Neural progenitor cell (in vitro differentiated cells): ENCODE results near the gene FCRL2. TPM values are rescaled to one million over a fixed set of nuclear protein-coding genes. Genes with fewer than 3 reads are reported as not detected.

ENCODE experiments used
- DNase-seq: peaks from one replicate; pipeline ENCODE4 v3.0.0-alpha.2; 2016; ENCODE audit warnings: low spot score
- H2AFZ ChIP-seq: fragments of 200-600 bp; sonication (generic); replicated peaks from 2 replicates; pipeline ENCODE4 v1.6.1; 2016; ENCODE audit warnings: antibody characterized with exemption
- H3F3A ChIP-seq: fragments of 200-600 bp; sonication (generic); 2 replicates; pipeline ENCODE4 v1.6.1; 2016; ENCODE audit warnings: antibody characterized with exemption, low read depth
- H3K27ac ChIP-seq: fragments of 200-600 bp; sonication (generic); 2 replicates; pipeline ENCODE4 v1.5.1; 2016; ENCODE audit warnings: mild to moderate bottlenecking
- H3K27me3 ChIP-seq: fragments of 200-600 bp; sonication (generic); 2 replicates; pipeline ENCODE4 v1.6.1; 2016; ENCODE audit warnings: mild to moderate bottlenecking, moderate library complexity
- H3K36me3 ChIP-seq: fragments of 200-600 bp; sonication (generic); 2 replicates; pipeline ENCODE4 v1.5.1; 2016
- H3K4me1 ChIP-seq: fragments of 200-600 bp; sonication (generic); 2 replicates; pipeline ENCODE4 v1.6.1; 2016; ENCODE audit warnings: mixed run types
- H3K4me2 ChIP-seq: fragments of 200-600 bp; sonication (generic); 2 replicates; pipeline ENCODE4 v1.6.1; 2016
- H3K4me3 ChIP-seq: fragments of 200-600 bp; sonication (generic); 2 replicates; pipeline ENCODE4 v1.5.1; 2016
- H3K79me2 ChIP-seq: fragments of 200-600 bp; sonication (generic); 2 replicates; pipeline ENCODE4 v1.6.1; 2016; ENCODE audit warnings: low read depth
- H3K9ac ChIP-seq: fragments of 200-600 bp; sonication (generic); 2 replicates; pipeline ENCODE4 v1.6.1; 2016
- H3K9me3 ChIP-seq: fragments of 200-600 bp; sonication (generic); 2 replicates; pipeline ENCODE4 v1.5.1; 2016; ENCODE audit warnings: low read depth
- H4K20me1 ChIP-seq: fragments of 200-600 bp; sonication (generic); 2 replicates; pipeline ENCODE4 v1.6.1; 2016; ENCODE audit warnings: low read depth
- H3K27ac Mint-ChIP-seq: 3 replicates; pipeline ENCODE4 v1.8.0; 2021; ENCODE audit warnings: mixed read lengths
- H3K27me3 Mint-ChIP-seq: 2 replicates; pipeline ENCODE4 v1.8.0; 2022; ENCODE audit warnings: low read depth, mild to moderate bottlenecking, inconsistent platforms, moderate library complexity, mixed read lengths; ENCODE audit not compliant: insufficient read depth
- H3K36me3 Mint-ChIP-seq: 3 replicates; pipeline ENCODE4 v1.8.0; 2021; ENCODE audit warnings: mixed read lengths
- H3K4me1 Mint-ChIP-seq: 3 replicates; pipeline ENCODE4 v1.8.0; 2021; ENCODE audit warnings: mixed read lengths
- H3K4me3 Mint-ChIP-seq: 3 replicates; pipeline ENCODE4 v1.8.0; 2021; ENCODE audit warnings: mild to moderate bottlenecking, moderate library complexity, mixed read lengths
- H3K9me3 Mint-ChIP-seq: 3 replicates; pipeline ENCODE4 v1.8.0; 2020; ENCODE audit warnings: mixed read lengths
- CTCF ChIP-seq: fragments of 200-600 bp; sonication (generic); IDR thresholded peaks from 2 replicates; pipeline ENCODE4 v1.5.1; 2017; ENCODE audit warnings: antibody characterized with exemption, mild to moderate bottlenecking
- EZH2 ChIP-seq: fragments of 200-600 bp; sonication (generic); IDR thresholded peaks from 2 replicates; pipeline ENCODE4 v1.6.1; 2017; ENCODE audit warnings: antibody characterized with exemption, mild to moderate bottlenecking, moderate library complexity
- EZH2phosphoT487 ChIP-seq: fragments of 200-600 bp; sonication (generic); IDR thresholded peaks from 2 replicates; pipeline ENCODE4 v1.6.1; 2017; ENCODE audit warnings: antibody characterized with exemption
- total RNA-seq: library from RNA; depleted of rRNA; stranded (reverse); fragments of >200 nt; gene quantifications from 2 replicates; pipeline ENCODE4 v1.2.3, GENCODE V29; 2015; ENCODE audit warnings: low replicate concordance

The FCRL2 gene
- total RNA-seq, 1 donor from 2014 or later = not detected

GRCh38 chr1:157721985-157722384 is 54.9 kb downstream of the FCRL2 start:
- Histone ChIP-seq H3K4me2 (no peak overlapping the region), H3K27me3 (no peaks in the 10 kb centered on the region), H3K27ac (no peak overlapping the region), H4K20me1 (no peaks in the 10 kb centered on the region), H3K9me3 (no peaks in the 10 kb centered on the region), H3K36me3 (no peaks in the 10 kb centered on the region), H3K9ac (no peak overlapping the region), H2AFZ (no peak overlapping the region), H3F3A (no peaks in the 10 kb centered on the region), H3K4me1 (peaks cover 6% of the 10 kb centered on the region), H3K4me3 (no peak overlapping the region), H3K79me2 (no peaks in the 10 kb centered on the region)
- Mint-ChIP-seq H3K27me3 (no peaks in the 10 kb centered on the region), H3K4me1 (no peaks in the 10 kb centered on the region), H3K9me3 (peaks cover 15% of the 10 kb centered on the region), H3K4me3 (no peak overlapping the region), H3K36me3 (no peaks in the 10 kb centered on the region), H3K27ac (no peak overlapping the region)
- no peak for DNase-seq
- no peak for TF ChIP-seq EZH2phosphoT487

- H3K79me2 ChIP-seq = no peaks in the 10 kb centered on the region
- Mint-ChIP-seq H3K4me3 (no peak overlapping the region), H3K36me3 (no peaks in the 10 kb centered on the region)
These were observed 61.2 kb downstream of the FCRL2 start for GRCh38 chr1:157715736-157716135.

GRCh38 chr1:157711802-157712201 is 65.1 kb downstream of the FCRL2 start:
- H3K9ac ChIP-seq = no peak overlapping the region
- H2AFZ ChIP-seq = no peak overlapping the region
- H3K4me1 ChIP-seq = no peaks in the 10 kb centered on the region
- no peak overlapping the region for H3K27ac Mint-ChIP-seq
- no peaks in the 10 kb centered on the region for H3K36me3 ChIP-seq
- no peaks in the 10 kb centered on the region for H3K27me3 ChIP-seq
- peaks cover 3% of the 10 kb centered on the region for H3K27me3 Mint-ChIP-seq
- no peaks in the 10 kb centered on the region for H3K4me1 Mint-ChIP-seq
- H3K9me3 Mint-ChIP-seq = no peaks in the 10 kb centered on the region
- no peak for DNase-seq
- no peaks in the 10 kb centered on the region for H3K9me3 ChIP-seq
- no peak overlapping the region for H3K27ac ChIP-seq
- H3K4me2 ChIP-seq = no peak overlapping the region
- TF ChIP-seq EZH2 (no peak), EZH2phosphoT487 (no peak)
- no peaks in the 10 kb centered on the region for H4K20me1 ChIP-seq
- no peak overlapping the region for H3K4me3 Mint-ChIP-seq
- H3K36me3 Mint-ChIP-seq = no peaks in the 10 kb centered on the region
- H3K79me2 ChIP-seq = no peaks in the 10 kb centered on the region
- no peaks in the 10 kb centered on the region for H3F3A ChIP-seq
- H3K4me3 ChIP-seq = no peak overlapping the region

More at GRCh38 chr1:157715736-157716135, 61.2 kb downstream of the FCRL2 start:
- H3K4me2 ChIP-seq = no peak overlapping the region
- no peak for DNase-seq
- no peaks in the 10 kb centered on the region for H3K27me3 ChIP-seq
- peaks cover 6% of the 10 kb centered on the region for H3K4me1 ChIP-seq
- no peak overlapping the region for H3K27ac ChIP-seq
- no peak overlapping the region for H3K27ac Mint-ChIP-seq
- H3K27me3 Mint-ChIP-seq = no peaks in the 10 kb centered on the region
- no peaks in the 10 kb centered on the region for H4K20me1 ChIP-seq
- H3F3A ChIP-seq = no peaks in the 10 kb centered on the region
- H3K9me3 ChIP-seq = no peaks in the 10 kb centered on the region
- H3K4me1 Mint-ChIP-seq = no peaks in the 10 kb centered on the region
- no peaks in the 10 kb centered on the region for H3K36me3 ChIP-seq
- no peak for TF ChIP-seq EZH2
- TF ChIP-seq EZH2phosphoT487 = no peak
- no peak for TF ChIP-seq CTCF
- H2AFZ ChIP-seq = no peak overlapping the region
- no peak overlapping the region for H3K4me3 ChIP-seq
- H3K9ac ChIP-seq = no peak overlapping the region
- peaks cover under 1% of the 10 kb centered on the region for H3K9me3 Mint-ChIP-seq

- Histone ChIP-seq H2AFZ (no peak overlapping the region), H3K4me3 (no peak overlapping the region), H3K27me3 (no peaks in the 10 kb centered on the region), H3K9ac (no peak overlapping the region), H3K36me3 (no peaks in the 10 kb centered on the region), H4K20me1 (no peaks in the 10 kb centered on the region), H3K4me1 (no peaks in the 10 kb centered on the region), H3K9me3 (no peaks in the 10 kb centered on the region), H3K27ac (no peak overlapping the region), H3K79me2 (no peaks in the 10 kb centered on the region), H3F3A (no peaks in the 10 kb centered on the region), H3K4me2 (no peak overlapping the region)
- no peak for TF ChIP-seq EZH2phosphoT487
- no peak for TF ChIP-seq CTCF
- TF ChIP-seq EZH2 = no peak
- no peaks in the 10 kb centered on the region for H3K36me3 Mint-ChIP-seq
- H3K9me3 Mint-ChIP-seq = no peaks in the 10 kb centered on the region
- no peak overlapping the region for H3K27ac Mint-ChIP-seq
- no peak for DNase-seq
- H3K4me3 Mint-ChIP-seq = no peak overlapping the region
- H3K27me3 Mint-ChIP-seq = peaks cover 4% of the 10 kb centered on the region
- no peaks in the 10 kb centered on the region for H3K4me1 Mint-ChIP-seq
These were observed 72.1 kb downstream of the FCRL2 start for GRCh38 chr1:157704878-157705277.
